Endothelial cell of umbilical vein (primary cell): ENCODE measurements around the gene POU3F1. TPM values are rescaled to one million over a fixed set of nuclear protein-coding genes. Genes with fewer than 3 reads are reported as not detected.

Experiments
- BruUV-seq: library from RNA; stranded (reverse); fragments of 400-500 nt; replicated peaks from 2 replicates; lab custom pipeline; 2021; lab: Mats Ljungman, UMichigan
- CTCF ChIA-PET: fragments of 300-600, 350-600 bp; sonication (Branson Sonifier 250); formaldehyde crosslinking; loops from one replicate; lab custom pipeline; 2021; ENCODE audit warnings: antibody characterized with exemption, inconsistent platforms; lab: Charles Lee
- POLR2A ChIA-PET: fragments of 300-600, 350-600 bp; sonication (Branson Sonifier 250); formaldehyde crosslinking; loops from one replicate; lab custom pipeline; 2021; ENCODE audit warnings: antibody characterized with exemption, inconsistent platforms; lab: Charles Lee
- DNase-seq: peaks from one replicate; pipeline ENCODE4 v3.0.0-alpha.2; 2011; ENCODE audit warnings: low read depth, low spot score
- FAIRE-seq: peaks from 2 replicates; lab custom pipeline; 2011; peaks lifted over from hg19 to GRCh38; lab: Jason Lieb, UNC
- H2AFZ ChIP-seq: 2 replicates; pipeline ENCODE4 v1.6.0; 2012; ENCODE audit warnings: low read depth, low read length, control low read depth, inconsistent platforms
- H3K27ac ChIP-seq: 2 replicates; pipeline ENCODE4 v1.5.1; 2011; ENCODE audit warnings: low read depth, mild to moderate bottlenecking, control low read depth, low read length, moderate library complexity; ENCODE audit not compliant: insufficient read depth
- H3K27me3 ChIP-seq, 2 experiments: 2 replicates each; pipeline versions ENCODE4 v1.6.0 to v1.6.1; 2011; ENCODE audit warnings: low read length in 2 of 2, mixed read lengths in 1 of 2; ENCODE audit not compliant: control insufficient read depth in 2 of 2, insufficient read depth in 2 of 2
- H3K36me3 ChIP-seq, 2 experiments: 2 replicates in 1 of 2; 3 replicates in 1 of 2; pipeline ENCODE4 v1.5.1; 2011; ENCODE audit warnings: low read length in 2 of 2, mild to moderate bottlenecking in 1 of 2, moderate library complexity in 1 of 2; ENCODE audit not compliant: control insufficient read depth in 2 of 2, insufficient read depth in 2 of 2; ENCODE audit errors: extremely low read depth in 1 of 2
- H3K4me1 ChIP-seq: 3 replicates; pipeline ENCODE4 v1.5.1; 2011; ENCODE audit warnings: mild to moderate bottlenecking, low read length; ENCODE audit not compliant: control insufficient read depth, insufficient read depth; ENCODE audit errors: extremely low read depth
- H3K4me2 ChIP-seq: 2 replicates; pipeline ENCODE4 v1.6.1; 2011; ENCODE audit warnings: low read length, control low read depth, mixed read lengths; ENCODE audit not compliant: insufficient read depth
- H3K4me3 ChIP-seq, 3 experiments: fragments of 200-600 bp in 1 of 3; sonication (generic), shearing (Covaris generic) in 1 of 3; replicated peaks in 1 of 3; 2 replicates each; pipeline ENCODE4 v1.5.1; 2011 to 2016; ENCODE audit warnings: control low read depth in 3 of 3, low read length in 3 of 3, mild to moderate bottlenecking in 2 of 3, inconsistent platforms in 1 of 3, low read depth in 1 of 3, moderate library complexity in 1 of 3; ENCODE audit not compliant: insufficient read depth in 1 of 3
- H3K79me2 ChIP-seq: 2 replicates; pipeline ENCODE4 v1.6.0; 2012; ENCODE audit warnings: low read length, inconsistent platforms; ENCODE audit not compliant: control insufficient read depth, insufficient read depth
- H3K9ac ChIP-seq: replicated peaks from 2 replicates; pipeline ENCODE3; 2011; ENCODE audit warnings: low read length, control low read depth; ENCODE audit not compliant: insufficient read depth; ENCODE audit errors: extremely low read depth
- H3K9me1 ChIP-seq: replicated peaks from 3 replicates; pipeline ENCODE4 v1.6.0; 2011; ENCODE audit warnings: mild to moderate bottlenecking, low read length; ENCODE audit not compliant: control insufficient read depth, insufficient read depth; ENCODE audit errors: extremely low read depth
- H3K9me3 ChIP-seq: replicated peaks from 2 replicates; pipeline ENCODE4 v1.5.1; 2012; ENCODE audit warnings: low read length, inconsistent platforms; ENCODE audit not compliant: control insufficient read depth, insufficient read depth
- H4K20me1 ChIP-seq: replicated peaks from 2 replicates; pipeline ENCODE3; 2011; ENCODE audit warnings: mild to moderate bottlenecking, low read length; ENCODE audit not compliant: control insufficient read depth, insufficient read depth; ENCODE audit errors: extremely low read depth
- EZH2 ChIP-seq: IDR thresholded peaks from 2 replicates; pipeline ENCODE4 v1.6.1; 2012; ENCODE audit warnings: borderline replicate concordance, low read depth, mild to moderate bottlenecking, moderate library complexity, low read length, inconsistent platforms; ENCODE audit not compliant: severe bottlenecking
- FOS ChIP-seq: IDR thresholded peaks from 2 replicates; pipeline ENCODE4 v1.6.1; 2011; ENCODE audit warnings: mild to moderate bottlenecking, low read length, moderate library complexity, borderline replicate concordance; ENCODE audit not compliant: insufficient read depth
- GATA2 ChIP-seq: IDR thresholded peaks from 2 replicates; pipeline ENCODE4 v1.7.0; 2011; ENCODE audit warnings: low read depth, mild to moderate bottlenecking, moderate library complexity, mixed read lengths, low read length; ENCODE audit not compliant: insufficient read length, insufficient read depth
- JUN ChIP-seq: IDR thresholded peaks from 2 replicates; pipeline ENCODE4 v1.6.1; 2011; ENCODE audit warnings: borderline replicate concordance, low read depth; ENCODE audit not compliant: insufficient read length, insufficient read depth
- MYC ChIP-seq: IDR thresholded peaks from one replicate; pipeline ENCODE4 v1.6.1; 2011; ENCODE audit warnings: mild to moderate bottlenecking, low read depth, low read length
- POLR2A ChIP-seq: IDR thresholded peaks from 2 replicates; pipeline ENCODE4 v1.6.1; 2012; ENCODE audit warnings: low read depth, mild to moderate bottlenecking, control low read depth, low read length
- POLR2AphosphoS5 ChIP-seq: IDR thresholded peaks from 2 replicates; pipeline ENCODE4 v1.6.1; 2012; ENCODE audit warnings: low read depth, mild to moderate bottlenecking, control low read depth, low read length, moderate library complexity; ENCODE audit not compliant: insufficient read depth
- dilution Hi-C: fragments of 300-500 bp; cut with MboI; formaldehyde crosslinking; loops from one replicate; pipeline ENCODE4 v1.15.0; 2019; ENCODE audit warnings: low sequenced_read_pairs; ENCODE audit not compliant: extremely low pct_ligation_motif_present
- intact Hi-C: fragments of 100-400 bp; cut with micrococcal nuclease; formaldehyde crosslinking; loops from one replicate; pipeline ENCODE4 v1.10.0; 2022
- polyA plus RNA-seq, 4 experiments: library from polyadenylated mRNA; depleted of rRNA in 3 of 4; stranded (reverse) in 3 of 4; unstranded in 1 of 4; fragments of >200 nt; gene quantifications; 2 replicates each; pipeline versions ENCODE4 v1.2.1 to v1.2.3, GENCODE V29; 2011 to 2012; ENCODE audit warnings: missing spikeins in 1 of 4
- total RNA-seq: library from RNA; stranded (reverse); gene quantifications from 2 replicates; pipeline ENCODE4 v1.2.3, GENCODE V29; 2021
- TF ChIP-seq, protein P1 (sequence below), 2 donors: IDR thresholded peaks; 1 replicate in 1 of 2; 2 replicates in 1 of 2; pipeline ENCODE4 v1.5.1; 2011; ENCODE audit warnings: low read length in 2 of 2, mild to moderate bottlenecking in 2 of 2, moderate library complexity in 2 of 2, control low read depth in 1 of 2, inconsistent platforms in 1 of 2, low read depth in 1 of 2; ENCODE audit not compliant: insufficient read depth in 1 of 2; ENCODE audit errors: extremely low read depth in 1 of 2
- TF ChIP-seq, protein P2 (sequence below): IDR thresholded peaks from 2 replicates; pipeline ENCODE4 v1.6.1; 2011; ENCODE audit not compliant: insufficient read depth, insufficient read length

The POU3F1 gene
- total and polyA plus RNA-seq, 2 donors (not counting 3 experiments of a cell fraction or from before 2014, with no cell fraction given), result not detected

DNA sequence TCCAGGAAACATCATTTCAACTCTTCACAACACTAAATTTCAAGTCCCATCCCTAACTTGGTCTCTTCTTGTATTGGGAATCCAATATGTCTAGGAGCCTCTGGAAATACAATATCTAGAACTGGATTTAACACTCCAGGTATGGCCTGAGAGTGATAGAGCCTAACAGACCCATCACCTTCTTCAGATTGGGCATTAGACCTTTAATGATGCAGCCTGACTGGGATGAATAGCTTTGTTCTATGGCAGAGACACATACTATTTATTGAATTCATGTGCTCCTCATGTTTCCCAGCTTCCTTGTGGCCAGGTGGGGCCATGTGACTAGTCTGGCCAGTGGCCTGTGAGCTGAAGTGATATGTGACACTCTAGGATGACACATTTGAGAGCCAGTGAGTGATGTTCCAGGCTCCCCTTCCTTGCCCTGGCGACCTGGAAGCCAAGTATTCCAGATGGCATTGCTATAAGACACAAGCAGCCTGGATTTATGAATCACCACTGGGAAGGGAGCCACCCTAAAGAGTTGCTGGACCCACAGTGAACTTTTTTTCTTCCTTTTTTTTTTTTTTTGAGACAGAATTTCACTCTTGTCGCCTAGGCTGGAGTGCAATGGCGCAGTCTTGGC, 31.0 kb upstream of the POU3F1 start:
- TF ChIP-seq FOS (no peak), EZH2 (no peak), JUN (no peak), POLR2A (no peak), GATA2 (no peak), POLR2AphosphoS5 (no peak), MYC (no peak)
- TF ChIP-seq, protein P1, sequence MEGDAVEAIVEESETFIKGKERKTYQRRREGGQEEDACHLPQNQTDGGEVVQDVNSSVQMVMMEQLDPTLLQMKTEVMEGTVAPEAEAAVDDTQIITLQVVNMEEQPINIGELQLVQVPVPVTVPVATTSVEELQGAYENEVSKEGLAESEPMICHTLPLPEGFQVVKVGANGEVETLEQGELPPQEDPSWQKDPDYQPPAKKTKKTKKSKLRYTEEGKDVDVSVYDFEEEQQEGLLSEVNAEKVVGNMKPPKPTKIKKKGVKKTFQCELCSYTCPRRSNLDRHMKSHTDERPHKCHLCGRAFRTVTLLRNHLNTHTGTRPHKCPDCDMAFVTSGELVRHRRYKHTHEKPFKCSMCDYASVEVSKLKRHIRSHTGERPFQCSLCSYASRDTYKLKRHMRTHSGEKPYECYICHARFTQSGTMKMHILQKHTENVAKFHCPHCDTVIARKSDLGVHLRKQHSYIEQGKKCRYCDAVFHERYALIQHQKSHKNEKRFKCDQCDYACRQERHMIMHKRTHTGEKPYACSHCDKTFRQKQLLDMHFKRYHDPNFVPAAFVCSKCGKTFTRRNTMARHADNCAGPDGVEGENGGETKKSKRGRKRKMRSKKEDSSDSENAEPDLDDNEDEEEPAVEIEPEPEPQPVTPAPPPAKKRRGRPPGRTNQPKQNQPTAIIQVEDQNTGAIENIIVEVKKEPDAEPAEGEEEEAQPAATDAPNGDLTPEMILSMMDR (IDR thresholded peaks at IDR 0.05; ENCODE audit: extremely low read depth in 1 of 2, insufficient read depth in 1 of 2, low read depth in 1 of 2, low read length in 2 of 2), result no peak
- TF ChIP-seq, protein P2, sequence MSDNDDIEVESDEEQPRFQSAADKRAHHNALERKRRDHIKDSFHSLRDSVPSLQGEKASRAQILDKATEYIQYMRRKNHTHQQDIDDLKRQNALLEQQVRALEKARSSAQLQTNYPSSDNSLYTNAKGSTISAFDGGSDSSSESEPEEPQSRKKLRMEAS, result no peak
- no peaks in the 10 kb centered on the region for H4K20me1 ChIP-seq
- H3K27me3 ChIP-seq, result no peaks in the 10 kb centered on the region
- ChIA-PET CTCF (no interaction called here), POLR2A (no interaction called here)
- no TSS peak for BruUV-seq
- no peak overlapping the region for H3K4me2 ChIP-seq
- no peak overlapping the region for H3K9ac ChIP-seq
- H3K4me3 ChIP-seq, result no peak overlapping the region
- FAIRE-seq (no peak), DNase-seq (no peak)
- H2AFZ ChIP-seq, result no peak overlapping the region
- no peak overlapping the region for H3K27ac ChIP-seq
- H3K36me3 ChIP-seq, result no peaks in the 10 kb centered on the region
- intact Hi-C loops, result no loop called here
- no peaks in the 10 kb centered on the region for H3K9me1 ChIP-seq
- H3K79me2 ChIP-seq, result no peaks in the 10 kb centered on the region
- dilution Hi-C loops, result no loop called here
- no peaks in the 10 kb centered on the region for H3K4me1 ChIP-seq
- H3K9me3 ChIP-seq, result no peaks in the 10 kb centered on the region
